Erythroblast (primary cell): ENCODE results near the gene BTBD17.

Experiments
- GATA1 ChIP-seq: IDR thresholded peaks from 2 replicates; pipeline ENCODE4 v1.6.1; 2011; ENCODE audit warnings: low read depth, mild to moderate bottlenecking, control low read depth, low read length, moderate library complexity
- POLR2A ChIP-seq: IDR thresholded peaks from 2 replicates; pipeline ENCODE4 v1.6.1; 2011; ENCODE audit warnings: mild to moderate bottlenecking, low read length

DNA sequence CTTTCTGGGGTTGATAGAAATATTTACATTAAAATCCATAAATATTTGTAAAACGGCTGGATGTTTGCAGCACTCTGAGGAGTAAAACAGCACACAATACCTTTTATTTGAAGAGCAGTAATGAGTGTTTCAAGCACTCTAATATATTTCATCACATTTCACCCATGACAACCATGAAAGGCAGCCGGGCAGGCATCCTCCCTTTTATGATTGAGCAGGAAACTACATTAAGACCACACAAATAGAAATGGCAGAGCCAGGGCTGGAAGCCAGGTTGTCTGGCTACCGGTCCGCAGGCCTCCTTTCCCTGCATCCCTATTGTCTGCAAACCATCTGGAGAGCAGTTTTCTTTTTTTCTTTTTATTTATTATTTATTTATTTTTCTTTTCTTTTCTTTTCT, 47.1 kb upstream of the BTBD17 start:
- no peak for TF ChIP-seq POLR2A
- TF ChIP-seq GATA1, result no peak
